ENCODE data around the gene SCN7A.

Gene SCN7A

DNA sequence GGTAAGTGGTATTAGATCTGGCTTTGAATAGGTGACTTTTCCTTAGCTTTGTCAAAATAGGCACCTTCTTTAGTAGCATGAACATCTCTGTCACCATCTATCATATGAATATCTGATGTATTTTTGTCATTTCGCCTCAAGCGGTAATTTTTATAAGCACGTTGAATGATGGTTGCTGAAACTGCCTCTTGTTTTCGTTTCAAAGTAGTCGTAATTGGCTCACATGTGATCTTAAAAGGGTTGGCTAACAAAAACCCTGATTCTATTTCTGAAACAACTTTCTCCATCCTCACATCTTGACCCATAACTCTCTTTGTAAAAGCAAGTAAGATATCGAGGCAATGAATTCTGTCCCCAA is 88.5 kb downstream of the SCN7A start:
- Histone ChIP-seq H3K4me3 (no peak overlapping the region), H3K27ac (no peak overlapping the region)
- TF ChIP-seq, protein P1, sequence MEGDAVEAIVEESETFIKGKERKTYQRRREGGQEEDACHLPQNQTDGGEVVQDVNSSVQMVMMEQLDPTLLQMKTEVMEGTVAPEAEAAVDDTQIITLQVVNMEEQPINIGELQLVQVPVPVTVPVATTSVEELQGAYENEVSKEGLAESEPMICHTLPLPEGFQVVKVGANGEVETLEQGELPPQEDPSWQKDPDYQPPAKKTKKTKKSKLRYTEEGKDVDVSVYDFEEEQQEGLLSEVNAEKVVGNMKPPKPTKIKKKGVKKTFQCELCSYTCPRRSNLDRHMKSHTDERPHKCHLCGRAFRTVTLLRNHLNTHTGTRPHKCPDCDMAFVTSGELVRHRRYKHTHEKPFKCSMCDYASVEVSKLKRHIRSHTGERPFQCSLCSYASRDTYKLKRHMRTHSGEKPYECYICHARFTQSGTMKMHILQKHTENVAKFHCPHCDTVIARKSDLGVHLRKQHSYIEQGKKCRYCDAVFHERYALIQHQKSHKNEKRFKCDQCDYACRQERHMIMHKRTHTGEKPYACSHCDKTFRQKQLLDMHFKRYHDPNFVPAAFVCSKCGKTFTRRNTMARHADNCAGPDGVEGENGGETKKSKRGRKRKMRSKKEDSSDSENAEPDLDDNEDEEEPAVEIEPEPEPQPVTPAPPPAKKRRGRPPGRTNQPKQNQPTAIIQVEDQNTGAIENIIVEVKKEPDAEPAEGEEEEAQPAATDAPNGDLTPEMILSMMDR (IDR thresholded peaks at IDR 0.05), result no peak
- DNase-seq (ENCODE audit: low spot score), result no peak

DNA sequence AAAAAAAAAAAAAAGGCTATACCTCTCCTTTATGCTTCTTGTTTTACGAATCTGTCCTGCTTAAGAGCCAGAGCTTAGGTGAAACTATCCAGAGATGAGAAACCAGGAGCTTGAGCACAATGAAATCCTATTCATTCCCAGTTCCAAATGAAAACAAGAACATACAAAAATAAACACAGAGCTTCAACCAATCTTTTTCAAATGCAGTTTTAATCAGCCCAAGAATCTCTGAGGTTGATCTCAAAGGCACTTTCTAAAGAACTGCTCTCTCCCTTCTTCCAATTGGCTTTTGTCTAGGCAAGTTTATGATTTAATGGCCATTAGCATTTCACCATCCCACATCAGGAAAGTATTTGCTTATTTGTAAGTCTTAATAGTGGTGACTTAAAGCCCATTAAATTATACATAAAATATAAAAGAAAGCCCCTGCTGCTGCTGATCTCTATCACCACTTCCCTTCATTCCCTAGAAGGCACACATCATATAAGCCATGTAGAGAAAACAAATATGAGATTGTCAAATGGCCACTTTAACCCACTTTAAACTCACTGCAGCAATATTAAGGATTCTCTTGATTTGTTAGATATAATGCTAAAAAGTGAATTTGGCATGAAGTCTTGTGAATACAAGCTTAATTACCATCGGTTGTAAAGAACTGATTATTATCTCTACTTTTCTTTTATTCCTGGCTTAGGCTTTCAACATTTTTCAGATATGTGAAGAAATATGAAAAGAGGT is 89.0 kb downstream of the SCN7A start:
- H3K27ac ChIP-seq, result no peak overlapping the region
- TF ChIP-seq, protein P1 (IDR thresholded peaks at IDR 0.05), result no peak
- DNase-seq (ENCODE audit: low spot score), result no peak
- no peak overlapping the region for H3K4me3 ChIP-seq

DNA sequence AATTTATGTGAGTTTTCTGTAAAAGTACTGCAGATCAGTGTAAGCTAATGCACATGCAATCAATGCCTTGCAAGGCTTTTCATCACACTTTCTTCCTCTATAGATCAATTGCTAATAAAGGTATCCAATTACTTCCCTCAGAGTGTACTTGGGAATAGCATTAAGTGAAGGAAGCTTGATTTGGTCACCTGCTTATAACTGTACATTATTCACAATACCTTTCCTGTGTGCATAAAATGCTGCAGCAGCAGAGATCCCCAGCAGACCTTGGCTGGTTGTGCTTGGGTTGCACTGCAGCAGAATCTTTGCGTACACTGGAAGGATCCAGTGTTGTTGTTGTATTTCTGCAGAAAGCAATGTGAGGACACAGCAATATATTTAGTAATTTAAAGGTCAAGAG is 99.8 kb downstream of the SCN7A start:
- TF ChIP-seq, protein P1 (IDR thresholded peaks at IDR 0.05), result no peak
- DNase-seq (ENCODE audit: low spot score), result no peak
- no peak overlapping the region for H3K27ac ChIP-seq
- no peak overlapping the region for H3K4me3 ChIP-seq

DNA sequence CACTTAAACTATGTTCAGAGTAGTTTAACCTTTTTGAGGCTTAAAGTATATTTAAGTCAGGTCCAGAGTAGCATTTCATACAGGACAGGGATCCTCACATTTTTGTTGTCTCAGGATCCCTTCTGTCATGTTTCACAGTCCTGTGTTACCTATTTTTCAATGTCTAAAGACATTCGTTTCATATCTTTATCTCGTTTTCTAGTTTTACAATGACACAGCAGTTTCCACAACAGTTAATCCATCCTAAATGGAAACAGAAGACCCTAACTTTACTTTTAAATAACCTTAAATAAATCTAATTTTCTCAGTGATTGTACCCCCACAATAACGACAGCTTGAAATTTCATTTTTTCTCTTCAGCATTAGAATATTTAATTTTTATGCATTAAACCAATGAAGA is 101.0 kb downstream of the SCN7A start:
- DNase-seq (ENCODE audit: low spot score), result no peak
- TF ChIP-seq, protein P1 (IDR thresholded peaks at IDR 0.05), result no peak
- H3K4me3 ChIP-seq, result no peak overlapping the region
- no peak overlapping the region for H3K27ac ChIP-seq

DNA sequence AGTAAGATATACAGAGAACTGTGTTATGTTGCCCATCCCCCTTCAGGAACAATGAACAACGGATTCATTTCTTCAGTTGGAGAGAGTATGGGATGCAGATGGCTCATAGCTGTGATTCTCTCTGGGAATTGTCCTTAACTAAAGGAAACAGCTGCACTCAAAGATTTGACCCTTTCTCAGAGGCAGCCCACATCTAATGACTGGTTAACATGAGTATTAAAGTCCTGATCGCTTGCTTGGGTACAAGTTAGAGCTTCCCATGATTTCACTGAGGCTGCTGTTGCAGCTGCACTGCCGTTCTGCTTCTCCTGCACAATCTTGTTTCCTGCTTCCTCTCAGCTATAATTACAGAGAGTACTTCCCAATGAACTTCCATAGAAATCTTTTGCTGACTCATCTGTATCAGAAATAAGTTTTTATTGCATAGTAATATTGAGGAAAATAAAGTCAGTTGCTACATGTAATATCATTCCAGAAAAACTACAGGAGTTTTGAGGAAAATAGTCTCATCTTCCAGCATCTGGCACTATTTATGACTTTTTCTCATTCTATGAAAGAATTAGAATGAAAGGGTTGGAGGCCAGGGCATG is 105.5 kb downstream of the SCN7A start:
- no peak for DNase-seq (ENCODE audit: low spot score)
- no peak overlapping the region for H3K27ac ChIP-seq
- H3K4me3 ChIP-seq, result no peak overlapping the region
- TF ChIP-seq, protein P1 (IDR thresholded peaks at IDR 0.05), result no peak

DNA sequence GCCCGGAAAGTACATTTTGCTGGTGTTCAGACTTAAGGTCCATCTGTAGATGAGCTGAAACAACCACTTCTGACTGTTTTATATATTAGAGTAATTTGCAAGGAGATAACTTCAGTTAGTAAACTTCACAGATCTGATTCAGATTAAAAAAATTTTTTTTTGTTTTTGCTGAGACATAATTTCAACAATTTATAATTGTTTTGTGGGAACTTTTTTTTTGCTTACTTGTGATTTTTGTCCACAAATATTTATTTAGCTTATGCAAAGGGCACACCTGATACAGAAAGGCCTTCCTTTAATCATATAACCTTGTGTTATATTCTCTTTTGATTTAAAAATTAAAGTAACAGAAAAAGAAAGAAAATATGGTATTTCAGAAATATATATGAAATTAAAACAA is 108.7 kb downstream of the SCN7A start:
- TF ChIP-seq, protein P1 (IDR thresholded peaks at IDR 0.05), result no peak
- Histone ChIP-seq H3K4me3 (no peak overlapping the region), H3K27ac (no peak overlapping the region)
- no peak for DNase-seq (ENCODE audit: low spot score)

DNA sequence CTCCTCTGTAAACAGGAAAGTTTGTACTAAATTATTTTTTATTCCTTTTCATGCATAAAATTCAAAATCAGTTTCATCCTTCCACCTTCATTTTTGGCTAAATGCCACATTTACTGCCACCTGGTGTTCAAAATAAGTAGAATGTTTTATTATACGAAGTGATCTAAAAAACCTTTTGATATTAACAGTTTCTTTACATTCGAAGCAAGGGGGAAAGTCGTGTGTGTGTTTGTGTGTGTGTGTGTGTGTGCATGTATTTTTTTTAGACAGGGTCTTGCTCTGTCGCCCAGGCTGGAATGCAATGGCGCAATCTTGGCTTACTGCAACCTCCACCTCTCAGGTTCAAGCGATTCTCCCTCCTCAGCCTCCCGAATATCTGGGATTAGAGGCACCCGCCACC is 109.3 kb downstream of the SCN7A start:
- Histone ChIP-seq H3K4me3 (no peak overlapping the region), H3K27ac (no peak overlapping the region)
- no peak for DNase-seq (ENCODE audit: low spot score)
- TF ChIP-seq, protein P1 (IDR thresholded peaks at IDR 0.05), result no peak

Measured in coronary artery (tissue), 2 donors.